Colonic mucosa (tissue), 4 donors: ENCODE measurements around the gene SPOCK2. TPM values are rescaled to one million over a fixed set of nuclear protein-coding genes. Genes with fewer than 3 reads are reported as not detected.

Experiments
- DNase-seq: peaks from one replicate; pipeline ENCODE4 v3.0.0-alpha.2; 2020
- H3K27ac ChIP-seq: fragments of 200-600 bp; one replicate; pipeline ENCODE4 v1.8.0; 2021
- H3K27me3 ChIP-seq: fragments of 200-600 bp; one replicate; pipeline ENCODE4 v1.8.0; 2021
- H3K36me3 ChIP-seq: fragments of 200-600 bp; one replicate; pipeline ENCODE4 v1.8.0; 2021
- H3K4me1 ChIP-seq: fragments of 200-600 bp; one replicate; pipeline ENCODE4 v1.8.0; 2021; ENCODE audit warnings: mild to moderate bottlenecking
- H3K4me3 ChIP-seq: fragments of 200-600 bp; one replicate; pipeline ENCODE4 v1.8.0; 2021
- H3K9ac ChIP-seq, 2 donors: one replicate each; pipeline ENCODE4 v1.7.0; 2013; ENCODE audit warnings: control low read depth in 2 of 2, low read depth in 2 of 2, low read length in 2 of 2
- H3K9me3 ChIP-seq: fragments of 200-600 bp; one replicate; pipeline ENCODE4 v1.8.0; 2021
- CTCF ChIP-seq: fragments of 200-600 bp; IDR thresholded peaks from one replicate; pipeline ENCODE4 v1.8.0; 2022; ENCODE audit warnings: antibody characterized with exemption, mild to moderate bottlenecking
- intact Hi-C: fragments of 100-400 bp; cut with DNase I; formaldehyde crosslinking; loops from one replicate; pipeline ENCODE4 v1.14.1; 2022
- total RNA-seq, 2 donors: library from RNA; stranded (reverse); fragmentation: NEBNext Ultra II Directional in 1 of 2; extraction: Animal tissue kit (Norgen Biotek cat#: 25700) in 1 of 2; gene quantifications; one replicate each; pipeline ENCODE4 v1.2.1, GENCODE V29; 2021
- donor health status: healthy.
- donor health status: DM: no; HTN: no; CAD: no.
- donor health status: DM: no; HTN: no; CAD: no.

The SPOCK2 gene
- total RNA-seq, 2 donors from 2014 or later, result 4.7 to 6.5 TPM

GRCh38 chr10:72132854-72133253 is 44.5 kb upstream of the SPOCK2 start:
- Histone ChIP-seq H3K9me3 (no peaks in the 10 kb centered on the region), H3K9ac (no peak overlapping the region), H3K36me3 (no peaks in the 10 kb centered on the region), H3K4me3 (no peak overlapping the region), H3K27ac (no peak overlapping the region), H3K4me1 (no peaks in the 10 kb centered on the region), H3K27me3 (no peaks in the 10 kb centered on the region)
- DNase-seq, result no peak
- intact Hi-C loops, result no loop called here
- no peak for TF ChIP-seq CTCF

GRCh38 chr10:72127571-72127970 is 39.2 kb upstream of the SPOCK2 start:
- H3K27me3 ChIP-seq, result no peaks in the 10 kb centered on the region
- H3K4me1 ChIP-seq, result no peaks in the 10 kb centered on the region
- H3K27ac ChIP-seq, result no peak overlapping the region
- intact Hi-C loops, result loop anchor here (5.0 to 10.0 kb wide), 2 partner anchors 97 to 215 kb away; no protein-coding TSS in a partner anchor
- H3K36me3 ChIP-seq, result no peaks in the 10 kb centered on the region
- no peaks in the 10 kb centered on the region for H3K9me3 ChIP-seq
- H3K9ac ChIP-seq, result no peak overlapping the region
- no peak for DNase-seq
- TF ChIP-seq CTCF, result no peak
- H3K4me3 ChIP-seq, result no peak overlapping the region

- Histone ChIP-seq H3K27ac (no peak overlapping the region), H3K4me3 (no peak overlapping the region), H3K4me1 (no peaks in the 10 kb centered on the region), H3K9ac (no peak overlapping the region), H3K9me3 (no peaks in the 10 kb centered on the region), H3K36me3 (no peaks in the 10 kb centered on the region), H3K27me3 (no peaks in the 10 kb centered on the region)
- DNase-seq, result no peak
- intact Hi-C loops, result loop anchor here (5.0 to 10.0 kb wide), 2 partner anchors 98 to 215 kb away; no protein-coding TSS in a partner anchor
- no peak for TF ChIP-seq CTCF
These were observed 38.5 kb upstream of the SPOCK2 start for GRCh38 chr10:72126872-72127232.

- intact Hi-C loops, result loop anchor here (5.0 to 10.0 kb wide), 2 partner anchors 98 to 216 kb away; no protein-coding TSS in a partner anchor
- Histone ChIP-seq H3K4me3 (no peak overlapping the region), H3K4me1 (no peaks in the 10 kb centered on the region), H3K9ac (no peak overlapping the region), H3K27me3 (no peaks in the 10 kb centered on the region), H3K36me3 (no peaks in the 10 kb centered on the region), H3K9me3 (no peaks in the 10 kb centered on the region), H3K27ac (no peak overlapping the region)
- TF ChIP-seq CTCF, result peak; percentile 22
- DNase-seq, result no peak
These were observed 38.0 kb upstream of the SPOCK2 start for GRCh38 chr10:72126184-72126871.

- H3K27ac ChIP-seq, result no peak overlapping the region
These were observed 36.6 kb upstream of the SPOCK2 start for GRCh38 chr10:72124989-72125388.

More at GRCh38 chr10:72124989-72125388, 36.6 kb upstream of the SPOCK2 start:
- no peaks in the 10 kb centered on the region for H3K27me3 ChIP-seq
- no peaks in the 10 kb centered on the region for H3K36me3 ChIP-seq
- DNase-seq, result no peak
- no peak overlapping the region for H3K9ac ChIP-seq
- H3K4me3 ChIP-seq, result no peak overlapping the region
- H3K4me1 ChIP-seq, result no peaks in the 10 kb centered on the region
- H3K9me3 ChIP-seq, result no peaks in the 10 kb centered on the region
- intact Hi-C loops, result loop anchor here (5.0 to 10.0 kb wide), 2 partner anchors 100 to 217 kb away; no protein-coding TSS in a partner anchor
- no peak for TF ChIP-seq CTCF
